ENCODE data around the gene GADL1. TPM values are rescaled to one million over a fixed set of nuclear protein-coding genes. Genes with fewer than 3 reads are reported as not detected.

Gene GADL1
- total RNA-seq, 4 donors from 2014 or later: 1.1 TPM; not detected in 3

- Histone ChIP-seq H3K27me3 (no peaks in the 10 kb centered on the region), H3K9me3 (no peaks in the 10 kb centered on the region), H3K4me3 (no peak overlapping the region), H3K27ac (no peak overlapping the region), H3K4me1 (no peaks in the 10 kb centered on the region), H3K36me3 (no peaks in the 10 kb centered on the region)
- no peak for TF ChIP-seq POLR2A (IDR thresholded peaks at IDR 0.05)
- TF ChIP-seq, protein P1, sequence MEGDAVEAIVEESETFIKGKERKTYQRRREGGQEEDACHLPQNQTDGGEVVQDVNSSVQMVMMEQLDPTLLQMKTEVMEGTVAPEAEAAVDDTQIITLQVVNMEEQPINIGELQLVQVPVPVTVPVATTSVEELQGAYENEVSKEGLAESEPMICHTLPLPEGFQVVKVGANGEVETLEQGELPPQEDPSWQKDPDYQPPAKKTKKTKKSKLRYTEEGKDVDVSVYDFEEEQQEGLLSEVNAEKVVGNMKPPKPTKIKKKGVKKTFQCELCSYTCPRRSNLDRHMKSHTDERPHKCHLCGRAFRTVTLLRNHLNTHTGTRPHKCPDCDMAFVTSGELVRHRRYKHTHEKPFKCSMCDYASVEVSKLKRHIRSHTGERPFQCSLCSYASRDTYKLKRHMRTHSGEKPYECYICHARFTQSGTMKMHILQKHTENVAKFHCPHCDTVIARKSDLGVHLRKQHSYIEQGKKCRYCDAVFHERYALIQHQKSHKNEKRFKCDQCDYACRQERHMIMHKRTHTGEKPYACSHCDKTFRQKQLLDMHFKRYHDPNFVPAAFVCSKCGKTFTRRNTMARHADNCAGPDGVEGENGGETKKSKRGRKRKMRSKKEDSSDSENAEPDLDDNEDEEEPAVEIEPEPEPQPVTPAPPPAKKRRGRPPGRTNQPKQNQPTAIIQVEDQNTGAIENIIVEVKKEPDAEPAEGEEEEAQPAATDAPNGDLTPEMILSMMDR (IDR thresholded peaks at IDR 0.05): no peak
- DNase-seq: no peak
- intact Hi-C loops (cut with DNase I; ENCODE audit: low total_unique reads): no loop called here
Observed at GRCh38 chr3:30886888-30887287, 7.6 kb downstream of the GADL1 start.

GRCh38 chr3:30878862-30879261 lies 15.6 kb downstream of the GADL1 start:
- no peak for DNase-seq
- Histone ChIP-seq H3K4me3 (no peak overlapping the region), H3K27me3 (no peaks in the 10 kb centered on the region), H3K27ac (no peak overlapping the region), H3K9me3 (no peaks in the 10 kb centered on the region), H3K4me1 (no peaks in the 10 kb centered on the region), H3K36me3 (no peaks in the 10 kb centered on the region)
- intact Hi-C loops (cut with DNase I; ENCODE audit: low total_unique reads): no loop called here
- TF ChIP-seq POLR2A (IDR thresholded peaks at IDR 0.05): no peak
- TF ChIP-seq, protein P1 (IDR thresholded peaks at IDR 0.05): no peak

DNA sequence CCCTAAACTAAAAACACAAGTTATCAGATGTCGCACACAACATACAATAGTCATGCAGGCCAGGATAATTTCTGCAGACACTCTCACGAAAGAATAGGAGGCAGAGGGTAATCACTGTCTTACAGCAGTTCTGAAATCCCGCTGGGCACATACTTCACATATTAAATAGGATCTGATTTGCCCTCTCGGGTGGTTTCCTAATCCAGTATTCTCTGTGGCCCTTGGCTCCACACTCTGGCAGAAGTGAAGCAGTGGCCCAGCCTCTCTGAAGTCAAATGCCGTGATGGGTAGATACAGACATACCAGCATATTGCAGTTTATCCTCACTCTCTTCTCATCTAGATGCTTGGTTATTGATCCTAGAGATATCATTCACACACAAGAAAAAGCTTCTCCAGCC lies 19.0 kb downstream of the GADL1 start:
- Histone ChIP-seq H3K4me3 (no peak overlapping the region), H3K9me3 (no peaks in the 10 kb centered on the region), H3K27me3 (no peaks in the 10 kb centered on the region), H3K36me3 (no peaks in the 10 kb centered on the region), H3K4me1 (no peaks in the 10 kb centered on the region), H3K27ac (no peak overlapping the region)
- TF ChIP-seq, protein P1 (IDR thresholded peaks at IDR 0.05): no peak
- no peak for TF ChIP-seq POLR2A (IDR thresholded peaks at IDR 0.05)
- intact Hi-C loops (cut with DNase I; ENCODE audit: low total_unique reads): no loop called here
- DNase-seq: no peak

- H3K4me3 ChIP-seq: no peak overlapping the region
- H3K27ac ChIP-seq: no peak overlapping the region
- no peaks in the 10 kb centered on the region for H3K27me3 ChIP-seq
- intact Hi-C loops (cut with DNase I; ENCODE audit: low total_unique reads): no loop called here
- TF ChIP-seq POLR2A (IDR thresholded peaks at IDR 0.05): no peak
- TF ChIP-seq, protein P1 (IDR thresholded peaks at IDR 0.05): no peak
- no peaks in the 10 kb centered on the region for H3K9me3 ChIP-seq
- no peaks in the 10 kb centered on the region for H3K4me1 ChIP-seq
- no peaks in the 10 kb centered on the region for H3K36me3 ChIP-seq
- DNase-seq: no peak
Observed at GRCh38 chr3:30873671-30874070, 20.8 kb downstream of the GADL1 start.

DNA sequence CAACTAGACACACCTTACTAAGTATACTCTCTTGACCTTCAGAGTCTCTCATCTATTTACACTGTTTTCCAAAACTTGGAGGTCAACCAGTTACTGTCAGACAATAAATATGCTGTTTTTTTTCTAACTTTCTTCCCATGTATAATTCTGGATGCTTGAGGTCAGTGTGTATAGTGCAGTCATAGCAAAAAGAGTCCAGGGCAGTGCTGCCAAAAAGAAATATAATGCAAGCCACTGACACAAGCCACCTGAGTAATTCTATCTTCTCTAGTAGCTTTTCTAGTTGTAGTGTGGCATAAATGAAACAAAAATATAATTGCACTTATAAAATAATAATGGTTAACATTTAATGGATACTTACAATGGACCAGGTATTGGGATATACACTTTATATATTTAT lies 21.6 kb downstream of the GADL1 start:
- Histone ChIP-seq H3K27ac (no peak overlapping the region), H3K4me3 (no peak overlapping the region), H3K36me3 (no peaks in the 10 kb centered on the region), H3K4me1 (no peaks in the 10 kb centered on the region), H3K27me3 (no peaks in the 10 kb centered on the region), H3K9me3 (no peaks in the 10 kb centered on the region)
- DNase-seq: no peak
- TF ChIP-seq POLR2A (IDR thresholded peaks at IDR 0.05): no peak
- TF ChIP-seq, protein P1 (IDR thresholded peaks at IDR 0.05): no peak
- intact Hi-C loops (cut with DNase I; ENCODE audit: low total_unique reads): no loop called here
